ENCODE data around the gene COL9A3. TPM values are rescaled to one million over a fixed set of nuclear protein-coding genes. Genes with fewer than 3 reads are reported as not detected.

The COL9A3 gene
- total RNA-seq, 1 donor from 2014 or later, result 10.5 TPM

DNA sequence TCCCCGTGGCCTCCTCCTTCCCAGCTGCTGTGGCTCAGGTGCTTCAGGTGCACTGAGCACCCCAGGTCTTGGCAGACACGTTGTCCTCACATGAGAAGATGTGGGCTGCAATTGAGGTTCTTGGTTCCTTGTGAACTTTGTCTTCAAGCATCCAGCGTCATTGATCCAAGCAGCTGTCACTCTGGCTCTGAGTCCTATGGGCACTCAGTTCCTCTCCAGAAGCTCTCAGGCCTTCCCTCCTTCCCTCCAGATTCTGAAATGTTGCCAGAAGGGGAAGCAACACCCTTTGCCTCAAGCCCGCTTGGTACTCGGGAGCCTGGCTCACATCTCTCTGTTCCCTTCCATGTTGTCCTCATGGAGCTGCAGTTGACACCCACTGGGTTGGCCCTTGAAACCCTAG lies 29.0 kb upstream of the COL9A3 start:
- Mint-ChIP-seq H3K27me3 (ENCODE audit: insufficient read depth, low read depth) (peaks cover 19% of the 10 kb centered on the region), H3K4me3 (no peak overlapping the region), H3K27ac (peak overlapping the region; percentile 83), H3K9me3 (no peaks in the 10 kb centered on the region), H3K4me1 (peaks cover 25% of the 10 kb centered on the region), H3K36me3 (no peaks in the 10 kb centered on the region)
- peaks cover 10% of the 10 kb centered on the region for H3F3A ChIP-seq (ENCODE audit: low read depth)
- TF ChIP-seq EZH2 (IDR thresholded peaks at IDR 0.05), result no peak
- TF ChIP-seq, protein P1, sequence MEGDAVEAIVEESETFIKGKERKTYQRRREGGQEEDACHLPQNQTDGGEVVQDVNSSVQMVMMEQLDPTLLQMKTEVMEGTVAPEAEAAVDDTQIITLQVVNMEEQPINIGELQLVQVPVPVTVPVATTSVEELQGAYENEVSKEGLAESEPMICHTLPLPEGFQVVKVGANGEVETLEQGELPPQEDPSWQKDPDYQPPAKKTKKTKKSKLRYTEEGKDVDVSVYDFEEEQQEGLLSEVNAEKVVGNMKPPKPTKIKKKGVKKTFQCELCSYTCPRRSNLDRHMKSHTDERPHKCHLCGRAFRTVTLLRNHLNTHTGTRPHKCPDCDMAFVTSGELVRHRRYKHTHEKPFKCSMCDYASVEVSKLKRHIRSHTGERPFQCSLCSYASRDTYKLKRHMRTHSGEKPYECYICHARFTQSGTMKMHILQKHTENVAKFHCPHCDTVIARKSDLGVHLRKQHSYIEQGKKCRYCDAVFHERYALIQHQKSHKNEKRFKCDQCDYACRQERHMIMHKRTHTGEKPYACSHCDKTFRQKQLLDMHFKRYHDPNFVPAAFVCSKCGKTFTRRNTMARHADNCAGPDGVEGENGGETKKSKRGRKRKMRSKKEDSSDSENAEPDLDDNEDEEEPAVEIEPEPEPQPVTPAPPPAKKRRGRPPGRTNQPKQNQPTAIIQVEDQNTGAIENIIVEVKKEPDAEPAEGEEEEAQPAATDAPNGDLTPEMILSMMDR (IDR thresholded peaks at IDR 0.05), result no peak
- no peak for TF ChIP-seq EZH2phosphoT487 (IDR thresholded peaks at IDR 0.05)
- no peaks in the 10 kb centered on the region for H4K20me1 ChIP-seq (ENCODE audit: low read depth)
- H3K4me1 ChIP-seq, result peaks cover 12% of the 10 kb centered on the region
- no peak overlapping the region for H3K27ac ChIP-seq
- H2AFZ ChIP-seq (replicated peaks), result no peak overlapping the region
- no peak for DNase-seq (ENCODE audit: low spot score)
- no peaks in the 10 kb centered on the region for H3K9me3 ChIP-seq (ENCODE audit: low read depth)
- no peaks in the 10 kb centered on the region for H3K79me2 ChIP-seq (ENCODE audit: low read depth)
- no peak overlapping the region for H3K4me2 ChIP-seq
- H3K36me3 ChIP-seq, result no peaks in the 10 kb centered on the region
- H3K27me3 ChIP-seq, result peaks cover 10% of the 10 kb centered on the region
- H3K9ac ChIP-seq, result no peak overlapping the region
- no peak overlapping the region for H3K4me3 ChIP-seq

DNA sequence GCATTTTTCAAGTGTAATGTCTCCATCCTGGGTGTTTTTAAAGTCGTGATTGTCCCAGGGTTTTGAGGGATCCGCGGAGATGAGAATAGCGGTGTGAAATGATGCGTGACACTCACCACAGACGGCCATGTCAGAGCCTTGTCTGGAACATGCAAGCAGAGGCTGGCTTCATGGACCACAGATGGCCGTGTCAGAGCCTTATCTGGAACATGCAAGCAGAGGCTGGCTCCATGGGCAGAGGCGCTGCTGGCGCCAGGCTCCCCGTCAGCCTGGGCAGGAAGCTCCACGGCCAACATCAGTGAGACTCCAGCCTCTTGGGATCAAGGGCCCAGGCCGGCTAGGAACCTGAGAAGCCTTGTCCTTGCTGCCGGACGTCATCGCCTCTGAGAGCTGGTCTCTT lies 28.2 kb upstream of the COL9A3 start:
- TF ChIP-seq, protein P1 (IDR thresholded peaks at IDR 0.05), result no peak
- no peak for TF ChIP-seq EZH2phosphoT487 (IDR thresholded peaks at IDR 0.05)
- no peak for TF ChIP-seq EZH2 (IDR thresholded peaks at IDR 0.05)
- peaks cover 28% of the 10 kb centered on the region for H3K4me1 Mint-ChIP-seq
- Histone ChIP-seq H3K9ac (no peak overlapping the region), H3K27me3 (peaks cover 18% of the 10 kb centered on the region), H3F3A (ENCODE audit: low read depth) (peaks cover 10% of the 10 kb centered on the region), H3K79me2 (ENCODE audit: low read depth) (no peaks in the 10 kb centered on the region), H4K20me1 (ENCODE audit: low read depth) (no peaks in the 10 kb centered on the region), H2AFZ (replicated peaks) (no peak overlapping the region), H3K4me2 (no peak overlapping the region), H3K4me1 (peaks cover 12% of the 10 kb centered on the region), H3K9me3 (ENCODE audit: low read depth) (no peaks in the 10 kb centered on the region), H3K27ac (no peak overlapping the region), H3K36me3 (no peaks in the 10 kb centered on the region), H3K4me3 (no peak overlapping the region)
- H3K27ac Mint-ChIP-seq, result peak overlapping the region; percentile 34
- H3K4me3 Mint-ChIP-seq, result no peak overlapping the region
- H3K36me3 Mint-ChIP-seq, result no peaks in the 10 kb centered on the region
- peaks cover 18% of the 10 kb centered on the region for H3K27me3 Mint-ChIP-seq (ENCODE audit: insufficient read depth, low read depth)
- no peaks in the 10 kb centered on the region for H3K9me3 Mint-ChIP-seq
- no peak for DNase-seq (ENCODE audit: low spot score)

GRCh38 chr20:62790075-62790474 lies 26.8 kb upstream of the COL9A3 start:
- no peaks in the 10 kb centered on the region for H3K79me2 ChIP-seq (ENCODE audit: low read depth)
- Mint-ChIP-seq H3K4me3 (no peak overlapping the region), H3K36me3 (no peaks in the 10 kb centered on the region), H3K27ac (no peak overlapping the region), H3K27me3 (ENCODE audit: insufficient read depth, low read depth) (peaks cover 19% of the 10 kb centered on the region), H3K4me1 (peaks cover 25% of the 10 kb centered on the region), H3K9me3 (no peaks in the 10 kb centered on the region)
- H3F3A ChIP-seq (ENCODE audit: low read depth), result peaks cover 17% of the 10 kb centered on the region
- no peak overlapping the region for H3K9ac ChIP-seq
- peaks cover 30% of the 10 kb centered on the region for H3K27me3 ChIP-seq
- H3K9me3 ChIP-seq (ENCODE audit: low read depth), result no peaks in the 10 kb centered on the region
- H2AFZ ChIP-seq (replicated peaks), result no peak overlapping the region
- H4K20me1 ChIP-seq (ENCODE audit: low read depth), result peaks cover 7% of the 10 kb centered on the region
- no peak overlapping the region for H3K4me3 ChIP-seq
- H3K4me1 ChIP-seq, result peaks cover 18% of the 10 kb centered on the region
- no peak for TF ChIP-seq EZH2 (IDR thresholded peaks at IDR 0.05)
- TF ChIP-seq, protein P1 (IDR thresholded peaks at IDR 0.05), result no peak
- TF ChIP-seq EZH2phosphoT487 (IDR thresholded peaks at IDR 0.05), result no peak
- H3K36me3 ChIP-seq, result no peaks in the 10 kb centered on the region
- no peak for DNase-seq (ENCODE audit: low spot score)
- H3K27ac ChIP-seq, result no peak overlapping the region
- H3K4me2 ChIP-seq, result no peak overlapping the region

All from neural progenitor cell (in vitro differentiated cells).